Measurements from ENCODE around the gene OR8U1.

The OR8U1 gene

GRCh38 chr11:56345739-56346138, 29.7 kb upstream of the OR8U1 start, which contains the start of gene OR8K1:
TSS of gene OR8K1 (plus strand) at chr11:56346039. CDS start at chr11:56346039, 0 bp downstream.
- Histone ChIP-seq H4K20me1 (ENCODE audit: insufficient read depth, low read length) (no peaks in the 10 kb centered on the region), H3K4me1 (ENCODE audit: low read length) (no peaks in the 10 kb centered on the region), H3K27me3 (ENCODE audit: low read depth, low read length) (no peaks in the 10 kb centered on the region), H3K9me3 (ENCODE audit: insufficient read depth, low read length) (no peaks in the 10 kb centered on the region), H3K4me2 (ENCODE audit: low read length) (no peak within 1 kb of the TSS), H3K27ac (ENCODE audit: low read length) (no peak within 1 kb of the TSS), H2AFZ (ENCODE audit: low read depth, low read length) (no peak within 1 kb of the TSS), H3K9ac (ENCODE audit: low read length) (no peak within 1 kb of the TSS), H3K4me3 (ENCODE audit: low read length) (no peak within 1 kb of the TSS), H3K79me2 (ENCODE audit: low read length) (no peaks in the 10 kb centered on the region), H3K36me3 (replicated peaks; ENCODE audit: low read depth, low read length) (no peaks in the 10 kb centered on the region)
- TF ChIP-seq EZH2phosphoT487 (IDR thresholded peaks at IDR 0.05; ENCODE audit: low read depth) (no peak), CTCF (IDR thresholded peaks at IDR 0.05; ENCODE audit: low read depth, low read length) (no peak)

- Histone ChIP-seq H3K9me3 (ENCODE audit: insufficient read depth, low read length) (no peaks in the 10 kb centered on the region), H3K36me3 (replicated peaks; ENCODE audit: low read depth, low read length) (no peaks in the 10 kb centered on the region), H3K27ac (ENCODE audit: low read length) (no peak within 1 kb of the TSS), H3K4me3 (ENCODE audit: low read length) (no peak within 1 kb of the TSS), H2AFZ (ENCODE audit: low read depth, low read length) (no peak within 1 kb of the TSS), H3K4me2 (ENCODE audit: low read length) (no peak within 1 kb of the TSS), H3K27me3 (ENCODE audit: low read depth, low read length) (no peaks in the 10 kb centered on the region), H4K20me1 (ENCODE audit: insufficient read depth, low read length) (no peaks in the 10 kb centered on the region), H3K9ac (ENCODE audit: low read length) (no peak within 1 kb of the TSS), H3K4me1 (ENCODE audit: low read length) (no peaks in the 10 kb centered on the region), H3K79me2 (ENCODE audit: low read length) (no peaks in the 10 kb centered on the region)
- TF ChIP-seq EZH2phosphoT487 (IDR thresholded peaks at IDR 0.05; ENCODE audit: low read depth) = no peak
- TF ChIP-seq CTCF (IDR thresholded peaks at IDR 0.05; ENCODE audit: low read depth, low read length) = no peak
Measured at GRCh38 chr11:56353991-56354390, 21.4 kb upstream of the OR8U1 start, which contains the start of gene OR8J1. TSS of gene OR8J1 (plus strand) at chr11:56354291. CDS start at chr11:56360247, 5,956 bp downstream.

GRCh38 chr11:56380120-56380519, 4.7 kb downstream of the OR8U1 start:
- H3K4me1 ChIP-seq (ENCODE audit: low read length) = no peaks in the 10 kb centered on the region
- H3K9me3 ChIP-seq (ENCODE audit: insufficient read depth, low read length) = no peaks in the 10 kb centered on the region
- H3K79me2 ChIP-seq (ENCODE audit: low read length) = no peaks in the 10 kb centered on the region
- no peaks in the 10 kb centered on the region for H3K27me3 ChIP-seq (ENCODE audit: low read depth, low read length)
- H3K27ac ChIP-seq (ENCODE audit: low read length) = no peak overlapping the region
- H3K4me2 ChIP-seq (ENCODE audit: low read length) = no peak overlapping the region
- H3K9ac ChIP-seq (ENCODE audit: low read length) = no peak overlapping the region
- TF ChIP-seq CTCF (IDR thresholded peaks at IDR 0.05; ENCODE audit: low read depth, low read length) (no peak), EZH2phosphoT487 (IDR thresholded peaks at IDR 0.05; ENCODE audit: low read depth) (no peak)
- H4K20me1 ChIP-seq (ENCODE audit: insufficient read depth, low read length) = no peaks in the 10 kb centered on the region
- H3K4me3 ChIP-seq (ENCODE audit: low read length) = no peak overlapping the region
- no peak overlapping the region for H2AFZ ChIP-seq (ENCODE audit: low read depth, low read length)
- no peaks in the 10 kb centered on the region for H3K36me3 ChIP-seq (replicated peaks; ENCODE audit: low read depth, low read length)

GRCh38 chr11:56394381-56394780, 19.0 kb downstream of the OR8U1 start:
- TF ChIP-seq CTCF (IDR thresholded peaks at IDR 0.05; ENCODE audit: low read depth, low read length) = no peak
- TF ChIP-seq EZH2phosphoT487 (IDR thresholded peaks at IDR 0.05; ENCODE audit: low read depth) = no peak
- Histone ChIP-seq H3K36me3 (replicated peaks; ENCODE audit: low read depth, low read length) (no peaks in the 10 kb centered on the region), H3K79me2 (ENCODE audit: low read length) (no peaks in the 10 kb centered on the region), H3K4me3 (ENCODE audit: low read length) (no peak overlapping the region), H3K4me1 (ENCODE audit: low read length) (no peaks in the 10 kb centered on the region), H3K9me3 (ENCODE audit: insufficient read depth, low read length) (no peaks in the 10 kb centered on the region), H3K9ac (ENCODE audit: low read length) (no peak overlapping the region), H2AFZ (ENCODE audit: low read depth, low read length) (no peak overlapping the region), H3K27ac (ENCODE audit: low read length) (no peak overlapping the region), H4K20me1 (ENCODE audit: insufficient read depth, low read length) (no peaks in the 10 kb centered on the region), H3K4me2 (ENCODE audit: low read length) (no peak overlapping the region), H3K27me3 (ENCODE audit: low read depth, low read length) (no peaks in the 10 kb centered on the region)

All from OCI-LY3 (cell line).